Caco-2 (cell line): ENCODE measurements around the gene SPOCK1. TPM values are rescaled to one million over a fixed set of nuclear protein-coding genes. Genes with fewer than 3 reads are reported as not detected.

Experiments used
- BruUV-seq: library from RNA; stranded (reverse); fragments of 400-500 nt; replicated peaks from 2 replicates; lab custom pipeline; 2021; lab: Mats Ljungman, UMichigan
- CTCF ChIA-PET: fragments of 300-600 bp; sonication (Branson Sonifier 250); formaldehyde crosslinking; loops from one replicate; lab custom pipeline; 2022; ENCODE audit warnings: antibody characterized with exemption; lab: Charles Lee
- POLR2A ChIA-PET: fragments of 300-600 bp; sonication (Branson Sonifier 250); formaldehyde crosslinking; loops from one replicate; lab custom pipeline; 2022; ENCODE audit warnings: antibody characterized with exemption; lab: Charles Lee
- DNase-seq, 2 experiments: peaks; one replicate each; pipeline versions ENCODE4 v3.0.0 to v3.0.0-alpha.2; 2020 to 2022
- H3K27me3 ChIP-seq: replicated peaks from 2 replicates; pipeline ENCODE4 v1.6.0; 2011; ENCODE audit warnings: low read length; ENCODE audit not compliant: control insufficient read depth, insufficient read depth
- H3K36me3 ChIP-seq: 2 replicates; pipeline ENCODE4 v1.5.1; 2011; ENCODE audit warnings: low read length; ENCODE audit not compliant: control insufficient read depth, insufficient read depth
- H3K4me1 ChIP-seq: fragments of 250-450 bp; sonication (Bioruptor Pico); 2 replicates; pipeline ENCODE4 v1.5.1; 2020; ENCODE audit warnings: mild to moderate bottlenecking
- H3K4me3 ChIP-seq: 2 replicates; pipeline ENCODE4 v1.5.1; 2011; ENCODE audit warnings: low read depth, mild to moderate bottlenecking, control low read depth, low read length
- H3K9me3 ChIP-seq: fragments of 250-450 bp; sonication (Bioruptor Pico); 2 replicates; pipeline ENCODE4 v1.5.1; 2020; ENCODE audit warnings: mild to moderate bottlenecking, moderate library complexity
- H3K27ac Mint-ChIP-seq: one replicate; pipeline ENCODE4 v1.8.0; 2022; ENCODE audit warnings: mixed read lengths; ENCODE audit not compliant: unreplicated experiment
- H3K27me3 Mint-ChIP-seq: one replicate; pipeline ENCODE4 v1.8.0; 2022; ENCODE audit warnings: mixed read lengths; ENCODE audit not compliant: insufficient read depth, unreplicated experiment
- H3K36me3 Mint-ChIP-seq: one replicate; pipeline ENCODE4 v1.8.0; 2022; ENCODE audit warnings: mild to moderate bottlenecking, mixed read lengths; ENCODE audit not compliant: insufficient read depth, unreplicated experiment
- H3K4me1 Mint-ChIP-seq: one replicate; pipeline ENCODE4 v1.8.0; 2022; ENCODE audit warnings: low read depth, mixed read lengths; ENCODE audit not compliant: unreplicated experiment
- H3K4me3 Mint-ChIP-seq: one replicate; pipeline ENCODE4 v1.8.0; 2022; ENCODE audit warnings: mild to moderate bottlenecking, moderate library complexity, mixed read lengths; ENCODE audit not compliant: unreplicated experiment
- H3K9me3 Mint-ChIP-seq: one replicate; pipeline ENCODE4 v1.8.0; 2022; ENCODE audit warnings: mixed read lengths; ENCODE audit not compliant: unreplicated experiment
- CTCF ChIP-seq, 2 experiments: fragments of 200-600 bp in 1 of 2; IDR thresholded peaks; 1 replicate in 1 of 2; 2 replicates in 1 of 2; pipeline versions ENCODE4 v1.5.1 to v1.8.0; 2011 to 2022; ENCODE audit warnings: antibody characterized with exemption in 1 of 2, control low read depth in 1 of 2, inconsistent platforms in 1 of 2, low read depth in 1 of 2, low read length in 1 of 2, mild to moderate bottlenecking in 1 of 2, moderate library complexity in 1 of 2; ENCODE audit not compliant: insufficient read depth in 1 of 2, severe bottlenecking in 1 of 2, unreplicated experiment in 1 of 2
- intact Hi-C: fragments of 100-400 bp; cut with micrococcal nuclease; formaldehyde crosslinking; loops from one replicate; pipeline ENCODE4 v1.10.0; 2022; ENCODE audit not compliant: unreplicated experiment
- total RNA-seq: library from RNA; stranded (reverse); gene quantifications from 2 replicates; pipeline ENCODE4 v1.2.3, GENCODE V29; 2022

SPOCK1 gene
- total RNA-seq, 1 experiment from 2014 or later: not detected

- no peaks in the 10 kb centered on the region for H3K9me3 ChIP-seq
- TF ChIP-seq CTCF (IDR thresholded peaks at IDR 0.05; ENCODE audit: insufficient read depth in 1 of 2, low read depth in 1 of 2, low read length in 1 of 2, severe bottlenecking in 1 of 2, unreplicated experiment in 1 of 2): no peak
- POLR2A ChIA-PET: no interaction called here
- intact Hi-C loops: loop anchor here (5.0 kb wide), 1 partner anchor 149 kb away; the partner anchor contains the start of gene SPOCK1
- no TSS peak for BruUV-seq
- H3K4me1 Mint-ChIP-seq: no peaks in the 10 kb centered on the region
- H3K9me3 Mint-ChIP-seq: no peaks in the 10 kb centered on the region
- H3K36me3 ChIP-seq: no peaks in the 10 kb centered on the region
- H3K4me3 Mint-ChIP-seq: no peak overlapping the region
- no peak overlapping the region for H3K4me3 ChIP-seq
- DNase-seq: no peak
- 0 out of 2 replicates have a peak, but pooled peaks cover 1% of the 10 kb centered on the region for H3K27me3 ChIP-seq
- no peaks in the 10 kb centered on the region for H3K4me1 ChIP-seq
- H3K36me3 Mint-ChIP-seq: no peaks in the 10 kb centered on the region
- CTCF ChIA-PET: no interaction called here
- peaks cover 13% of the 10 kb centered on the region for H3K27me3 Mint-ChIP-seq
- H3K27ac Mint-ChIP-seq: no peak overlapping the region
These were observed 150.4 kb downstream of the SPOCK1 start for GRCh38 chr5:137348759-137349158.

GRCh38 chr5:137347865-137348264 is 151.3 kb downstream of the SPOCK1 start:
- BruUV-seq: no TSS peak
- Mint-ChIP-seq H3K27ac (no peak overlapping the region), H3K36me3 (no peaks in the 10 kb centered on the region), H3K4me3 (no peak overlapping the region), H3K4me1 (no peaks in the 10 kb centered on the region), H3K9me3 (no peaks in the 10 kb centered on the region), H3K27me3 (peaks cover 12% of the 10 kb centered on the region)
- no peak for DNase-seq
- H3K9me3 ChIP-seq: no peaks in the 10 kb centered on the region
- intact Hi-C loops: loop anchor here (5.0 kb wide), 1 partner anchor 149 kb away; the partner anchor contains the start of gene SPOCK1
- peaks cover 1% of the 10 kb centered on the region for H3K27me3 ChIP-seq
- no peaks in the 10 kb centered on the region for H3K4me1 ChIP-seq
- POLR2A ChIA-PET: no interaction called here
- no peaks in the 10 kb centered on the region for H3K36me3 ChIP-seq
- CTCF ChIA-PET: no interaction called here
- no peak overlapping the region for H3K4me3 ChIP-seq
- no peak for TF ChIP-seq CTCF (IDR thresholded peaks at IDR 0.05; ENCODE audit: insufficient read depth in 1 of 2, low read depth in 1 of 2, low read length in 1 of 2, severe bottlenecking in 1 of 2, unreplicated experiment in 1 of 2)

- Histone ChIP-seq H3K4me1 (no peaks in the 10 kb centered on the region), H3K36me3 (no peaks in the 10 kb centered on the region), H3K27me3 (peaks cover 1% of the 10 kb centered on the region), H3K9me3 (no peaks in the 10 kb centered on the region), H3K4me3 (no peak overlapping the region)
- intact Hi-C loops: loop anchor here (5.0 kb wide), 1 partner anchor 151 kb away; the partner anchor contains the start of gene SPOCK1
- H3K4me3 Mint-ChIP-seq: no peak overlapping the region
- TF ChIP-seq CTCF (IDR thresholded peaks at IDR 0.05; ENCODE audit: insufficient read depth in 1 of 2, low read depth in 1 of 2, low read length in 1 of 2, severe bottlenecking in 1 of 2, unreplicated experiment in 1 of 2): no peak
- H3K4me1 Mint-ChIP-seq: no peaks in the 10 kb centered on the region
- no peaks in the 10 kb centered on the region for H3K36me3 Mint-ChIP-seq
- H3K27ac Mint-ChIP-seq: no peak overlapping the region
- peaks cover 12% of the 10 kb centered on the region for H3K27me3 Mint-ChIP-seq
- DNase-seq: no peak
- POLR2A ChIA-PET: no interaction called here
- CTCF ChIA-PET: no interaction called here
- H3K9me3 Mint-ChIP-seq: no peaks in the 10 kb centered on the region
- BruUV-seq: no TSS peak
These were observed 152.8 kb downstream of the SPOCK1 start for GRCh38 chr5:137346281-137346680.
